GM12865 (cell line): ENCODE results near the gene CDHR3.

ENCODE experiments used
- DNase-seq: peaks from one replicate; pipeline ENCODE4 v3.0.0; 2010; ENCODE audit warnings: low read depth
- H3K4me3 ChIP-seq: 2 replicates; pipeline ENCODE4 v1.5.1; 2011; ENCODE audit warnings: mild to moderate bottlenecking, low read depth, low read length, control low read depth
- TF ChIP-seq, protein P1 (sequence below): IDR thresholded peaks from 2 replicates; pipeline ENCODE4 v1.5.1; 2011; ENCODE audit warnings: low read length, control low read depth, low read depth, inconsistent platforms; ENCODE audit not compliant: insufficient read depth; ENCODE audit errors: missing control alignments

CDHR3 gene

GRCh38 chr7:106032295-106032694 lies 69.2 kb downstream of the CDHR3 start:
- TF ChIP-seq, protein P1, sequence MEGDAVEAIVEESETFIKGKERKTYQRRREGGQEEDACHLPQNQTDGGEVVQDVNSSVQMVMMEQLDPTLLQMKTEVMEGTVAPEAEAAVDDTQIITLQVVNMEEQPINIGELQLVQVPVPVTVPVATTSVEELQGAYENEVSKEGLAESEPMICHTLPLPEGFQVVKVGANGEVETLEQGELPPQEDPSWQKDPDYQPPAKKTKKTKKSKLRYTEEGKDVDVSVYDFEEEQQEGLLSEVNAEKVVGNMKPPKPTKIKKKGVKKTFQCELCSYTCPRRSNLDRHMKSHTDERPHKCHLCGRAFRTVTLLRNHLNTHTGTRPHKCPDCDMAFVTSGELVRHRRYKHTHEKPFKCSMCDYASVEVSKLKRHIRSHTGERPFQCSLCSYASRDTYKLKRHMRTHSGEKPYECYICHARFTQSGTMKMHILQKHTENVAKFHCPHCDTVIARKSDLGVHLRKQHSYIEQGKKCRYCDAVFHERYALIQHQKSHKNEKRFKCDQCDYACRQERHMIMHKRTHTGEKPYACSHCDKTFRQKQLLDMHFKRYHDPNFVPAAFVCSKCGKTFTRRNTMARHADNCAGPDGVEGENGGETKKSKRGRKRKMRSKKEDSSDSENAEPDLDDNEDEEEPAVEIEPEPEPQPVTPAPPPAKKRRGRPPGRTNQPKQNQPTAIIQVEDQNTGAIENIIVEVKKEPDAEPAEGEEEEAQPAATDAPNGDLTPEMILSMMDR: no peak
- no peak for DNase-seq

DNA sequence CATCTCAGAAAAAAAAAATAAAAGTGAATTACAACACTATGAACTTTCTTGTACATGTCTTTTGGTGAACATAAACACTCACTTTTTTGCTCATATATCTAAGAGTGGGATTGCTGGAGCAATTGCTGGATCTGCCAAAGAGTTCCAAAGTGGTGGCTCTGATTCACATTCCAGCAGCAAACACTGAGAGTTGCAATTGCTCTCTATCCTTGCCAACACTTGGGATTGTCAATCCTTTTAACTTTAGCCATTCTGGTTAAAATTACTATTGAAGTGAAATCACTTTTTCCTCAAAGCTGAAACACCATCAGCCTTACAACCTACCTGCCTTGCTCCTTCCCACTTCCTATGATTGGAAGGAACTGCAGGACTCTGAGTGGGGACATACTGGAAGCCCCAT lies 70.7 kb downstream of the CDHR3 start:
- TF ChIP-seq, protein P1: no peak
- no peak for DNase-seq
- no peak overlapping the region for H3K4me3 ChIP-seq

More at GRCh38 chr7:106032295-106032694, 69.2 kb downstream of the CDHR3 start:
- no peak overlapping the region for H3K4me3 ChIP-seq

DNA sequence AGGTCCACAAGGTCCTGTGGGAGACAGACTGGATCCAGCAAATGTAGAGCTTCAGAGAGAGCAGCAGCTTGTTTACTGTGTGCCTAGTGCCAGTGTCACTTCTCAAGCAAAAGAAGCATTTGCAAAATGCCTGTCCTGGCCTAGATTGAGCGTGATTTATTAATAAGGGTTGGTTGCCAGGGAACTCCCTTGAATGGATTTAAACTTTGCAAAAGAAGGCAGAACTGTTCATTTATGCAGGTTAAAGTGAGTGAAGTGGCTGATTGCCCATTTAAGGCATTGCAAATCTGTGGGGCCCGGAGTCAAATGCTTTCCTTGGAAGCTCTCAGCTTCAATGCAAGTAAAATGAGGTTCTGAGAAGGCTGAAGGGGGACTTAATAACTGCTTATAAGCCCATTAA lies 71.3 kb downstream of the CDHR3 start:
- DNase-seq: no peak
- TF ChIP-seq, protein P1: no peak
- H3K4me3 ChIP-seq: no peak overlapping the region

GRCh38 chr7:106035568-106035967 lies 72.5 kb downstream of the CDHR3 start:
- TF ChIP-seq, protein P1: no peak
- DNase-seq: no peak
- H3K4me3 ChIP-seq: no peak overlapping the region

DNA sequence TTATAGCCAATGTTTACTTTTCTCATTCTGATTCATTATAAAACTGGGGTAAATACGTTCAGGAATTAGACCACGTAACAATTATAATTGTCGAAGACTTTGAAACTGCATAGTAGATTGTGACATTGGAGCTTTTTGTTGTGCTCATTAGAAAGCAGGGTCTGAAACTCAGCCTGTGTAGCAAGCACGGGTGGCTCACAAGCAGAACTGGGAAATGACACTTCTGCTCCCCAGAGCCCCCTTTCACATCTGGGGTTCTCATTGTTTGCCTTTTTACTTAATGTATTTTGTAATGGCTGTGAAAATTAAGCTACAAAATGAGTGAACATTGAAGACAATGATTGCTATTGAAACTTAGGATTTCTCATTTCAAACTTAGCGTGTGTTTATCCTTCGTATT lies 72.9 kb downstream of the CDHR3 start:
- DNase-seq: no peak
- TF ChIP-seq, protein P1: no peak
- H3K4me3 ChIP-seq: no peak overlapping the region

GRCh38 chr7:106037489-106038176 lies 74.6 kb downstream of the CDHR3 start:
- TF ChIP-seq, protein P1: no peak
- DNase-seq: no peak
- no peak overlapping the region for H3K4me3 ChIP-seq

DNA sequence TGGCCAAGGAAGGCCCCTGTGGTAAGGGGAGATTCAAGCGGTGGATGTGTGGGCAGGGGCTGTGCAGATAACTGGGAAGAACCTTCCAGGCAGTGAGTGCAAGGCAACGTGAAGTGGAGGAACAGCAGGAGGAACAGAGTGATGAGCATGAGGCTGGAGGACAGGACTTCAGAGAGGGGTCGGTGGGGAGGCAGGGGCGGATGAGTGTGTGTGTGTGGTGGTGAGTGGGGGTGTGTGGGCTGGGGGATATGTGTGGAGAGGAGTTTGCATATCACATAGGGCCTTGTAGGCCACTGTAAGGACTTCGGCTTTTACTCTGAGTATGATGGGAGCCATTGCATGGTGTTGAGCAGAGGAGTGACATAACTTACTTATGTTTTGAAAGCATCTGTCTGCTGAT lies 75.2 kb downstream of the CDHR3 start:
- no peak for DNase-seq
- no peak overlapping the region for H3K4me3 ChIP-seq
- TF ChIP-seq, protein P1: no peak
